ENCODE results near the gene TTC12.

The TTC12 gene

DNA sequence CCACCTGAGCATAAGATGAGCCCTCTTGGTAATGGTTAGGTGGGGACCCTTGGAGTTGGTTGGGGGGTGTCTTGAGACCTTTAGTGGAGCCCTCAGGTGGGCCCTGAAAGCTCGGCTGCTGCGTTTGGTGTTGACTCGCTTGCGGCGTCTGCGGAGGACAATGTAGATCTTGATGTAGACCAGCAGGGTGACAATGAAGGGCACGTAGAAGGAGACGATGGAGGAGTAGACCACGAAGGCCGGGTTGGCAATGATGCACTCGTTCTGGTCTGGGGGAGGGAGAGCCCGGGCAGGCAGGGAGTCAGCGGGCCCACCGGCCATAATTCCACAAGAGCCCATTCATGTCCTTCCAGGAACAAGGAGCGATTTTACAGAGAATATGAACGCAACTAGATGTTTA lies 101.0 kb downstream of the TTC12 start:
- TF ChIP-seq, protein P1, sequence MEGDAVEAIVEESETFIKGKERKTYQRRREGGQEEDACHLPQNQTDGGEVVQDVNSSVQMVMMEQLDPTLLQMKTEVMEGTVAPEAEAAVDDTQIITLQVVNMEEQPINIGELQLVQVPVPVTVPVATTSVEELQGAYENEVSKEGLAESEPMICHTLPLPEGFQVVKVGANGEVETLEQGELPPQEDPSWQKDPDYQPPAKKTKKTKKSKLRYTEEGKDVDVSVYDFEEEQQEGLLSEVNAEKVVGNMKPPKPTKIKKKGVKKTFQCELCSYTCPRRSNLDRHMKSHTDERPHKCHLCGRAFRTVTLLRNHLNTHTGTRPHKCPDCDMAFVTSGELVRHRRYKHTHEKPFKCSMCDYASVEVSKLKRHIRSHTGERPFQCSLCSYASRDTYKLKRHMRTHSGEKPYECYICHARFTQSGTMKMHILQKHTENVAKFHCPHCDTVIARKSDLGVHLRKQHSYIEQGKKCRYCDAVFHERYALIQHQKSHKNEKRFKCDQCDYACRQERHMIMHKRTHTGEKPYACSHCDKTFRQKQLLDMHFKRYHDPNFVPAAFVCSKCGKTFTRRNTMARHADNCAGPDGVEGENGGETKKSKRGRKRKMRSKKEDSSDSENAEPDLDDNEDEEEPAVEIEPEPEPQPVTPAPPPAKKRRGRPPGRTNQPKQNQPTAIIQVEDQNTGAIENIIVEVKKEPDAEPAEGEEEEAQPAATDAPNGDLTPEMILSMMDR (conservative IDR thresholded peaks at IDR 0.05; ENCODE audit: low read length): no peak
- no peak for DNase-seq (ENCODE audit: low read depth)
- H3K4me3 ChIP-seq (ENCODE audit: low read length): no peak overlapping the region
